Suprapubic skin (tissue), 4 donors: ENCODE measurements around the gene F2RL3. TPM values are rescaled to one million over a fixed set of nuclear protein-coding genes. Genes with fewer than 3 reads are reported as not detected.

ENCODE experiments used
- DNase-seq, 2 donors: peaks; one replicate each; pipeline ENCODE4 v3.0.0-alpha.2; 2019; ENCODE audit warnings: low spot score in 2 of 2
- H3K27ac ChIP-seq: fragments of 200-600 bp; sonication (generic); one replicate; pipeline ENCODE4 v1.5.1; 2019
- H3K27me3 ChIP-seq: fragments of 200-600 bp; sonication (generic); one replicate; pipeline ENCODE4 v1.5.1; 2019
- H3K36me3 ChIP-seq: fragments of 200-600 bp; sonication (generic); one replicate; pipeline ENCODE4 v1.5.1; 2019
- H3K4me1 ChIP-seq: fragments of 200-600 bp; sonication (generic); one replicate; pipeline ENCODE4 v1.5.1; 2019
- H3K4me3 ChIP-seq: fragments of 200-600 bp; sonication (generic); one replicate; pipeline ENCODE4 v1.5.1; 2019; ENCODE audit warnings: mild to moderate bottlenecking
- H3K9me3 ChIP-seq: fragments of 200-600 bp; sonication (generic); one replicate; pipeline ENCODE4 v1.5.1; 2019
- EP300 ChIP-seq: sonication (generic); formaldehyde crosslinking; IDR thresholded peaks from one replicate; pipeline ENCODE4 v1.6.1; 2017; ENCODE audit warnings: antibody characterized with exemption
- POLR2A ChIP-seq, 2 donors: fragments of 450-650 bp; IDR thresholded peaks; one replicate each; pipeline ENCODE4 v1.6.1; 2017; ENCODE audit warnings: antibody characterized with exemption in 2 of 2, mild to moderate bottlenecking in 2 of 2, moderate library complexity in 2 of 2
- POLR2AphosphoS5 ChIP-seq, 3 donors: sonication (generic); formaldehyde crosslinking; IDR thresholded peaks; one replicate each; pipeline ENCODE4 v1.6.1; 2017; ENCODE audit warnings: antibody characterized with exemption in 3 of 3
- WGBS: methylation state at CpG from one replicate; pipeline ENCODE4 v1.1.5; 2018; 5-methylcytosine and 5-hydroxymethylcytosine counted together
- total RNA-seq, 4 donors: library from RNA; depleted of rRNA; stranded (reverse); fragments of >200 nt; gene quantifications; one replicate each; pipeline ENCODE4 v1.1.0, GENCODE V29; 2016
- TF ChIP-seq, protein P1 (sequence below), 2 donors: fragments of 200-600 bp in 1 of 2; fragments of 450-650 bp in 1 of 2; sonication (generic) in 1 of 2; IDR thresholded peaks; one replicate each; pipeline ENCODE4 v1.5.1; 2016 to 2019; ENCODE audit warnings: antibody characterized with exemption in 2 of 2, mild to moderate bottlenecking in 1 of 2, moderate library complexity in 1 of 2

F2RL3 gene
- total RNA-seq, 4 donors from 2014 or later = 0.57 to 3.9 (median 1.2) TPM

- Histone ChIP-seq H3K36me3 (peaks cover 75% of the 10 kb centered on the region), H3K27me3 (no peaks in the 10 kb centered on the region), H3K4me1 (no peaks in the 10 kb centered on the region), H3K9me3 (no peaks in the 10 kb centered on the region), H3K4me3 (no peak overlapping the region), H3K27ac (no peak overlapping the region)
- TF ChIP-seq EP300 (no peak), POLR2A (IDR thresholded peaks at IDR 0.05) (no peak), POLR2AphosphoS5 (IDR thresholded peaks at IDR 0.05) (no peak)
- TF ChIP-seq, protein P1, sequence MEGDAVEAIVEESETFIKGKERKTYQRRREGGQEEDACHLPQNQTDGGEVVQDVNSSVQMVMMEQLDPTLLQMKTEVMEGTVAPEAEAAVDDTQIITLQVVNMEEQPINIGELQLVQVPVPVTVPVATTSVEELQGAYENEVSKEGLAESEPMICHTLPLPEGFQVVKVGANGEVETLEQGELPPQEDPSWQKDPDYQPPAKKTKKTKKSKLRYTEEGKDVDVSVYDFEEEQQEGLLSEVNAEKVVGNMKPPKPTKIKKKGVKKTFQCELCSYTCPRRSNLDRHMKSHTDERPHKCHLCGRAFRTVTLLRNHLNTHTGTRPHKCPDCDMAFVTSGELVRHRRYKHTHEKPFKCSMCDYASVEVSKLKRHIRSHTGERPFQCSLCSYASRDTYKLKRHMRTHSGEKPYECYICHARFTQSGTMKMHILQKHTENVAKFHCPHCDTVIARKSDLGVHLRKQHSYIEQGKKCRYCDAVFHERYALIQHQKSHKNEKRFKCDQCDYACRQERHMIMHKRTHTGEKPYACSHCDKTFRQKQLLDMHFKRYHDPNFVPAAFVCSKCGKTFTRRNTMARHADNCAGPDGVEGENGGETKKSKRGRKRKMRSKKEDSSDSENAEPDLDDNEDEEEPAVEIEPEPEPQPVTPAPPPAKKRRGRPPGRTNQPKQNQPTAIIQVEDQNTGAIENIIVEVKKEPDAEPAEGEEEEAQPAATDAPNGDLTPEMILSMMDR (IDR thresholded peaks at IDR 0.05) = no peak
- no peak for DNase-seq
- WGBS = 85% methylated on average over 19 of the region's 20 CpGs
These were observed 28.7 kb upstream of the F2RL3 start for GRCh38 chr19:16860118-16860517.

GRCh38 chr19:16861011-16861410, 27.8 kb upstream of the F2RL3 start:
- 94% methylated on average over 3 of the region's 3 CpGs for WGBS
- peaks cover 78% of the 10 kb centered on the region for H3K36me3 ChIP-seq
- H3K27me3 ChIP-seq = no peaks in the 10 kb centered on the region
- no peak overlapping the region for H3K4me3 ChIP-seq
- H3K27ac ChIP-seq = no peak overlapping the region
- TF ChIP-seq, protein P1 (IDR thresholded peaks at IDR 0.05) = no peak
- TF ChIP-seq POLR2A (IDR thresholded peaks at IDR 0.05) (no peak), EP300 (no peak)
- no peaks in the 10 kb centered on the region for H3K4me1 ChIP-seq
- no peaks in the 10 kb centered on the region for H3K9me3 ChIP-seq
- no peak for DNase-seq

DNA sequence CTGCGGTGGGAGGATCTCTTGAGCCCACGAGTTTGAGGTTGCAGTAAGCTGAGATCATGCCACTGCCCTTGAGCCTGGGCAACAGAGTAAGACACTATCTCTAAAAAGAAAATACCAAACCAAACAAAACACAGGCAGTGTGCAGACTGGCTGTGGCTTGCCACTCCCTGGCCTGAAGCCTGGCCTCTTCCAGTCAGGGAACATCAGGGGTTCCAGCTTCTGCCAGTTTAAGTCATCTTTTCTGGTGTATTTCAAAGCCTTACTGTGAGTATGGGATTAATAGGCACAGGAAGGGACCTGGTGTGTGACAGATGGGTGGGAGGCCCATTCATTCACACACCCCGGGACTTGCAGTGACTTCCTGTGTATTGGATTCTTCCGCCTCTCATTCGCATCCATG, 27.0 kb upstream of the F2RL3 start:
- H3K27me3 ChIP-seq = no peaks in the 10 kb centered on the region
- 87% methylated on average over 5 of the region's 5 CpGs for WGBS
- peaks cover 79% of the 10 kb centered on the region for H3K36me3 ChIP-seq
- no peak overlapping the region for H3K27ac ChIP-seq
- no peak overlapping the region for H3K4me3 ChIP-seq
- DNase-seq = no peak
- TF ChIP-seq POLR2A (IDR thresholded peaks at IDR 0.05) (no peak), EP300 (no peak), POLR2AphosphoS5 (IDR thresholded peaks at IDR 0.05) (no peak)
- TF ChIP-seq, protein P1 (IDR thresholded peaks at IDR 0.05) = no peak
- H3K4me1 ChIP-seq = no peaks in the 10 kb centered on the region
- H3K9me3 ChIP-seq = no peaks in the 10 kb centered on the region

DNA sequence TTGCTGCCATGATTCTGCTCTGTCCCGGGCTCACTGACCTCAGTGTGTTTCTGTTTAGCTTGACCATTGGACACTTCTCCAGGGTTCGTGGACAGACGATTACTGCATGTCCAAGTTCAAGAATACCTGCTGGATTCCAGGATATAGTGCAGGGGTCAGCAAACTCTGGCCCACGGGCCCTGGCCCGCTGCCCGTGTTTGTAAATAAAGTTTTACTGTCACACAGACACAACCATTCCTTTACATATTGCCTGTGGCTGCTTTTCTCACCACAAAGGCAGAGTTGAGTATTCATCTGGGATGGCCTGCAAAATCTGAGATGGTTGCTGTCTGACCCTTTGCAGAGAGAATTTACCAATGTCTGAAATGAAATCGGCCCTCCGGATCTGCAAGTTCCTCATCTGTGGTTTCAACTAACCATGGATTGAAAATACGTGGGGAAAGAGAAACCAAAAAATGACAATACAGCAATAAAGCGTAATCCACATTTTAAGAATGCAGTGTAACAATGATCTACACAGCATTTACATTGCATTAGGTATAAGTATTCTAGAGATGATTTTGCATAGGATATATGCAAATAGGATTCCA, 25.9 kb upstream of the F2RL3 start:
- peaks cover 83% of the 10 kb centered on the region for H3K36me3 ChIP-seq
- no peak overlapping the region for H3K4me3 ChIP-seq
- WGBS = 93% methylated on average over 10 of the region's 10 CpGs
- H3K27me3 ChIP-seq = no peaks in the 10 kb centered on the region
- no peak for TF ChIP-seq POLR2AphosphoS5 (IDR thresholded peaks at IDR 0.05)
- TF ChIP-seq EP300 = no peak
- TF ChIP-seq POLR2A (IDR thresholded peaks at IDR 0.05) = no peak
- no peaks in the 10 kb centered on the region for H3K4me1 ChIP-seq
- H3K9me3 ChIP-seq = no peaks in the 10 kb centered on the region
- DNase-seq = no peak
- H3K27ac ChIP-seq = no peak overlapping the region

- WGBS = 100% methylated on average over 4 of the region's 10 CpGs
- H3K4me3 ChIP-seq = no peak overlapping the region
- no peak overlapping the region for H3K27ac ChIP-seq
- no peaks in the 10 kb centered on the region for H3K27me3 ChIP-seq
- no peak for DNase-seq
- H3K36me3 ChIP-seq = peaks cover 99% of the 10 kb centered on the region
- H3K4me1 ChIP-seq = no peaks in the 10 kb centered on the region
- TF ChIP-seq, protein P1 (IDR thresholded peaks at IDR 0.05) = no peak
- TF ChIP-seq POLR2AphosphoS5 (IDR thresholded peaks at IDR 0.05) (no peak), POLR2A (IDR thresholded peaks at IDR 0.05) (no peak), EP300 (no peak)
- H3K9me3 ChIP-seq = no peaks in the 10 kb centered on the region
These were observed 21.6 kb upstream of the F2RL3 start for GRCh38 chr19:16867211-16867610.
